A549 (cell line): Measurements from ENCODE around the gene ITSN1.

Experiments used
- BHLHE40 ChIP-seq: IDR thresholded peaks from 2 replicates; pipeline ENCODE4 v1.6.1; 2012; ENCODE audit warnings: low read depth, low read length, inconsistent platforms
- CTCF ChIP-seq: fragments of >200 bp; sonication (Bioruptor Twin); formaldehyde crosslinking; IDR thresholded peaks from 3 replicates; pipeline ENCODE4 v1.5.1; 2016
- FOSB ChIP-seq: fragments of 250-450 bp; sonication (Bioruptor Pico); IDR thresholded peaks from 2 replicates; pipeline ENCODE4 v1.5.0; 2020; ENCODE audit warnings: mild to moderate bottlenecking, moderate library complexity
- FOSL2 ChIP-seq, 2 experiments: fragments of 450-650 bp in 1 of 2; fragments of >200 bp in 1 of 2; sonication (Bioruptor Twin) in 1 of 2; formaldehyde crosslinking; IDR thresholded peaks; 2 replicates each; pipeline versions ENCODE4 v1.5.0 to v1.6.1; 2016 to 2020; ENCODE audit warnings: mild to moderate bottlenecking in 1 of 2, moderate library complexity in 1 of 2
- JUNB ChIP-seq: fragments of >200 bp; sonication (Bioruptor Twin); formaldehyde crosslinking; IDR thresholded peaks from 2 replicates; pipeline ENCODE4 v1.6.1; 2016
- KDM1A ChIP-seq: fragments of 200-600 bp; sonication (generic); IDR thresholded peaks from 2 replicates; pipeline ENCODE4 v1.6.1; 2016; ENCODE audit warnings: low read depth, mild to moderate bottlenecking
- MAFK ChIP-seq: fragments of 450-650 bp; IDR thresholded peaks from 2 replicates; pipeline ENCODE4 v1.6.1; 2014; ENCODE audit not compliant: partially characterized antibody
- POLR2A ChIP-seq: IDR thresholded peaks from 2 replicates; pipeline ENCODE4 v1.6.1; 2012; ENCODE audit warnings: mild to moderate bottlenecking, low read length
- POLR2AphosphoS2 ChIP-seq: conservative IDR thresholded peaks from 2 replicates; pipeline ENCODE4 v1.6.1; 2012; ENCODE audit warnings: low read length, improper control_type of control experiment, inconsistent platforms
- SREBF2 ChIP-seq: fragments of 450-650 bp; IDR thresholded peaks from 2 replicates; pipeline ENCODE4 v1.6.1; 2014; ENCODE audit warnings: mild to moderate bottlenecking, moderate library complexity
- ZC3H11A ChIP-seq: fragments of 450-650 bp; IDR thresholded peaks from 2 replicates; pipeline ENCODE4 v1.6.1; 2014; ENCODE audit warnings: antibody characterized with exemption, mild to moderate bottlenecking
- TF ChIP-seq, protein P1 (sequence below): IDR thresholded peaks from 2 replicates; pipeline ENCODE4 v1.6.1; 2012
- TF ChIP-seq, protein P2 (sequence below): IDR thresholded peaks from 2 replicates; pipeline ENCODE4 v1.6.1; 2012
- TF ChIP-seq, protein P3 (sequence below): fragments of 450-650 bp; IDR thresholded peaks from 2 replicates; pipeline ENCODE4 v1.6.1; 2014; ENCODE audit warnings: antibody characterized with exemption

- TF ChIP-seq ZC3H11A (no peak), POLR2A (no peak), KDM1A (no peak), POLR2AphosphoS2 (no peak), FOSB (CRISPR knock-in tag) (no peak), BHLHE40 (no peak), JUNB (no peak), CTCF (no peak), SREBF2 (no peak), MAFK (no peak), FOSL2 (IDR thresholded peaks at IDR 0.05) (no peak), FOSL2 (CRISPR knock-in tag; IDR thresholded peaks at IDR 0.05) (no peak)
- TF ChIP-seq, protein P1, sequence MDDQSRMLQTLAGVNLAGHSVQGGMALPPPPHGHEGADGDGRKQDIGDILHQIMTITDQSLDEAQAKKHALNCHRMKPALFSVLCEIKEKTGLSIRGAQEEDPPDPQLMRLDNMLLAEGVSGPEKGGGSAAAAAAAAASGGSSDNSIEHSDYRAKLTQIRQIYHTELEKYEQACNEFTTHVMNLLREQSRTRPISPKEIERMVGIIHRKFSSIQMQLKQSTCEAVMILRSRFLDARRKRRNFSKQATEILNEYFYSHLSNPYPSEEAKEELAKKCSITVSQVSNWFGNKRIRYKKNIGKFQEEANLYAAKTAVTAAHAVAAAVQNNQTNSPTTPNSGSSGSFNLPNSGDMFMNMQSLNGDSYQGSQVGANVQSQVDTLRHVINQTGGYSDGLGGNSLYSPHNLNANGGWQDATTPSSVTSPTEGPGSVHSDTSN, result no peak
- TF ChIP-seq, protein P2, sequence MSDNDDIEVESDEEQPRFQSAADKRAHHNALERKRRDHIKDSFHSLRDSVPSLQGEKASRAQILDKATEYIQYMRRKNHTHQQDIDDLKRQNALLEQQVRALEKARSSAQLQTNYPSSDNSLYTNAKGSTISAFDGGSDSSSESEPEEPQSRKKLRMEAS, result no peak
- TF ChIP-seq, protein P3, sequence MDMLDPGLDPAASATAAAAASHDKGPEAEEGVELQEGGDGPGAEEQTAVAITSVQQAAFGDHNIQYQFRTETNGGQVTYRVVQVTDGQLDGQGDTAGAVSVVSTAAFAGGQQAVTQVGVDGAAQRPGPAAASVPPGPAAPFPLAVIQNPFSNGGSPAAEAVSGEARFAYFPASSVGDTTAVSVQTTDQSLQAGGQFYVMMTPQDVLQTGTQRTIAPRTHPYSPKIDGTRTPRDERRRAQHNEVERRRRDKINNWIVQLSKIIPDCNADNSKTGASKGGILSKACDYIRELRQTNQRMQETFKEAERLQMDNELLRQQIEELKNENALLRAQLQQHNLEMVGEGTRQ, result no peak
These were observed 22.6 kb upstream of the ITSN1 start for GRCh38 chr21:33619726-33620125.
